GM12878 (cell line): Measurements from ENCODE around the gene APOM. TPM values are rescaled to one million over a fixed set of nuclear protein-coding genes. Genes with fewer than 3 reads are reported as not detected.

Experiments
- BHLHE40 ChIP-seq, 2 experiments: fragments of 450-650 bp in 1 of 2; IDR thresholded peaks; 2 replicates each; pipeline ENCODE4 v1.6.1; 2011 to 2017; ENCODE audit warnings: low read depth in 2 of 2, borderline replicate concordance in 1 of 2, improper control_type of control experiment in 1 of 2, low read length in 1 of 2, mild to moderate bottlenecking in 1 of 2
- RELA ChIP-seq: fragments of 450-650 bp; IDR thresholded peaks from 2 replicates; pipeline ENCODE4 v1.8.0; 2014; ENCODE audit warnings: borderline replicate concordance; ENCODE audit not compliant: partially characterized antibody
- SMAD5 ChIP-seq: IDR thresholded peaks from 2 replicates; pipeline ENCODE4 v1.6.1; 2016; ENCODE audit warnings: antibody characterized with exemption, low read depth
- polyA plus RNA-seq, 11 experiments: library from polyadenylated mRNA; depleted of rRNA in 4 of 11; unstranded in 6 of 11; stranded (reverse) in 5 of 11; fragments of >200 nt; fragmentation: Nextera tagmentation in 4 of 11; fragmentation: Illumina TruSeq in 1 of 11; extraction: Ambion mirVana in 4 of 11; extraction: Trizol in 1 of 11; gene quantifications; 1 replicate in 1 of 11; 2 replicates in 10 of 11; pipeline versions ENCODE4 v1.2.1 to v1.2.3, GENCODE V29; 2011 to 2016; ENCODE audit warnings: inconsistent platforms in 2 of 11, missing spikeins in 2 of 11, low read depth in 1 of 11
- total RNA-seq, 4 experiments: library from RNA; depleted of rRNA in 3 of 4; stranded (reverse); fragments of >200 nt in 3 of 4; fragmentation: Illumina TruSeq in 1 of 4; extraction: Trizol in 1 of 4; gene quantifications; 2 replicates each; pipeline versions ENCODE4 v1.2.1 to v1.2.3, GENCODE V29; 2013 to 2021
- TF ChIP-seq, protein P1 (sequence below): fragments of 450-650 bp; IDR thresholded peaks from 2 replicates; pipeline ENCODE4 v1.6.1; 2017; ENCODE audit warnings: mild to moderate bottlenecking, moderate library complexity
- TF ChIP-seq, protein P2 (sequence below): IDR thresholded peaks from 2 replicates; pipeline ENCODE4 v1.6.1; 2011; ENCODE audit warnings: mild to moderate bottlenecking, low read depth, low read length, moderate library complexity; ENCODE audit not compliant: insufficient replicate concordance
- TF ChIP-seq, protein P3 (sequence below): fragments of 450-650 bp; IDR thresholded peaks from 2 replicates; pipeline ENCODE4 v1.6.1; 2018; ENCODE audit warnings: borderline replicate concordance, mild to moderate bottlenecking; ENCODE audit not compliant: partially characterized antibody

The APOM gene
- total and polyA plus RNA-seq, 10 of the 15 experiments (the other 5 are each of a cell fraction or from before 2014, with no cell fraction given), result 4.0 to 14.1 (median 7.1) TPM

DNA sequence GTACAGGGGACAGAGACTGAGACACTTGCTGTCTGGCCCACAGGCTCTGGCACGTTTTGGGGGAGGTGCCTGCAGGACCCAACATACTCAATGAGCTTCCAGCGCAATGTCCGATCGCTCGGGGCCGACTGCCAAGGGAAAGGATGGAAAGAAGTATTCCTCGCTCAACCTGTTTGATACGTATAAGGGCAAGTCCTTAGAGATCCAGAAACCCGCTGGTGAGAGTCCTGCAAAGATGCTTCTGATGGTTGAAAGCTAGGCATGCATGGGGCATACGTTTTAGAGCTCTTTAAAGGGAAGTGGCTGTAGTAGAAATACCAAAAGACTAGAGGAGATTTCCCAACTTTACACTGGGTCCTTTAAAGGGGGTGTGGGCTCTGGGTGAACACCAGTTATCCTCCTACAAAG is 33.0 kb upstream of the APOM start (continued):
- TF ChIP-seq, protein P1, sequence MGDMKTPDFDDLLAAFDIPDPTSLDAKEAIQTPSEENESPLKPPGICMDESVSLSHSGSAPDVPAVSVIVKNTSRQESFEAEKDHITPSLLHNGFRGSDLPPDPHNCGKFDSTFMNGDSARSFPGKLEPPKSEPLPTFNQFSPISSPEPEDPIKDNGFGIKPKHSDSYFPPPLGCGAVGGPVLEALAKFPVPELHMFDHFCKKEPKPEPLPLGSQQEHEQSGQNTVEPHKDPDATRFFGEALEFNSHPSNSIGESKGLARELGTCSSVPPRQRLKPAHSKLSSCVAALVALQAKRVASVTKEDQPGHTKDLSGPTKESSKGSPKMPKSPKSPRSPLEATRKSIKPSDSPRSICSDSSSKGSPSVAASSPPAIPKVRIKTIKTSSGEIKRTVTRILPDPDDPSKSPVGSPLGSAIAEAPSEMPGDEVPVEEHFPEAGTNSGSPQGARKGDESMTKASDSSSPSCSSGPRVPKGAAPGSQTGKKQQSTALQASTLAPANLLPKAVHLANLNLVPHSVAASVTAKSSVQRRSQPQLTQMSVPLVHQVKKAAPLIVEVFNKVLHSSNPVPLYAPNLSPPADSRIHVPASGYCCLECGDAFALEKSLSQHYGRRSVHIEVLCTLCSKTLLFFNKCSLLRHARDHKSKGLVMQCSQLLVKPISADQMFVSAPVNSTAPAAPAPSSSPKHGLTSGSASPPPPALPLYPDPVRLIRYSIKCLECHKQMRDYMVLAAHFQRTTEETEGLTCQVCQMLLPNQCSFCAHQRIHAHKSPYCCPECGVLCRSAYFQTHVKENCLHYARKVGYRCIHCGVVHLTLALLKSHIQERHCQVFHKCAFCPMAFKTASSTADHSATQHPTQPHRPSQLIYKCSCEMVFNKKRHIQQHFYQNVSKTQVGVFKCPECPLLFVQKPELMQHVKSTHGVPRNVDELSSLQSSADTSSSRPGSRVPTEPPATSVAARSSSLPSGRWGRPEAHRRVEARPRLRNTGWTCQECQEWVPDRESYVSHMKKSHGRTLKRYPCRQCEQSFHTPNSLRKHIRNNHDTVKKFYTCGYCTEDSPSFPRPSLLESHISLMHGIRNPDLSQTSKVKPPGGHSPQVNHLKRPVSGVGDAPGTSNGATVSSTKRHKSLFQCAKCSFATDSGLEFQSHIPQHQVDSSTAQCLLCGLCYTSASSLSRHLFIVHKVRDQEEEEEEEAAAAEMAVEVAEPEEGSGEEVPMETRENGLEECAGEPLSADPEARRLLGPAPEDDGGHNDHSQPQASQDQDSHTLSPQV, result no peak
- TF ChIP-seq SMAD5 (peak; percentile 52; the same call in 1 of the 2 replicates), RELA (no peak), BHLHE40 (IDR thresholded peaks at IDR 0.05; ENCODE audit: borderline replicate concordance in 1 of 2, low read depth in 2 of 2, low read length in 1 of 2) (peak; percentile 19 to 57; a peak in 2 of 4 replicates)
- TF ChIP-seq, protein P2, sequence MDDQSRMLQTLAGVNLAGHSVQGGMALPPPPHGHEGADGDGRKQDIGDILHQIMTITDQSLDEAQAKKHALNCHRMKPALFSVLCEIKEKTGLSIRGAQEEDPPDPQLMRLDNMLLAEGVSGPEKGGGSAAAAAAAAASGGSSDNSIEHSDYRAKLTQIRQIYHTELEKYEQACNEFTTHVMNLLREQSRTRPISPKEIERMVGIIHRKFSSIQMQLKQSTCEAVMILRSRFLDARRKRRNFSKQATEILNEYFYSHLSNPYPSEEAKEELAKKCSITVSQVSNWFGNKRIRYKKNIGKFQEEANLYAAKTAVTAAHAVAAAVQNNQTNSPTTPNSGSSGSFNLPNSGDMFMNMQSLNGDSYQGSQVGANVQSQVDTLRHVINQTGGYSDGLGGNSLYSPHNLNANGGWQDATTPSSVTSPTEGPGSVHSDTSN, result no peak
- TF ChIP-seq, protein P3, sequence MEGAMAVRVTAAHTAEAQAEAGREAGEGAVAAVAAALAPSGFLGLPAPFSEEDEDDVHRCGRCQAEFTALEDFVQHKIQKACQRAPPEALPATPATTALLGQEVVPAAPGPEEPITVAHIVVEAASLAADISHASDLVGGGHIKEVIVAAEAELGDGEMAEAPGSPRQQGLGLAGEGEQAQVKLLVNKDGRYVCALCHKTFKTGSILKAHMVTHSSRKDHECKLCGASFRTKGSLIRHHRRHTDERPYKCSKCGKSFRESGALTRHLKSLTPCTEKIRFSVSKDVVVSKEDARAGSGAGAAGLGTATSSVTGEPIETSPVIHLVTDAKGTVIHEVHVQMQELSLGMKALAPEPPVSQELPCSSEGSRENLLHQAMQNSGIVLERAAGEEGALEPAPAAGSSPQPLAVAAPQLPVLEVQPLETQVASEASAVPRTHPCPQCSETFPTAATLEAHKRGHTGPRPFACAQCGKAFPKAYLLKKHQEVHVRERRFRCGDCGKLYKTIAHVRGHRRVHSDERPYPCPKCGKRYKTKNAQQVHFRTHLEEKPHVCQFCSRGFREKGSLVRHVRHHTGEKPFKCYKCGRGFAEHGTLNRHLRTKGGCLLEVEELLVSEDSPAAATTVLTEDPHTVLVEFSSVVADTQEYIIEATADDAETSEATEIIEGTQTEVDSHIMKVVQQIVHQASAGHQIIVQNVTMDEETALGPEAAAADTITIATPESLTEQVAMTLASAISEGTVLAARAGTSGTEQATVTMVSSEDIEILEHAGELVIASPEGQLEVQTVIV, result no peak
- TF ChIP-seq, all 136 proteins: peak for 4
